Measurements from ENCODE around the gene TRIO. TPM values are rescaled to one million over a fixed set of nuclear protein-coding genes. Genes with fewer than 3 reads are reported as not detected.

The TRIO gene
- total and polyA plus RNA-seq, 2 of the 8 experiments (the other 6 are each of a cell fraction or from before 2014, with no cell fraction given): 35.1 to 69.1 TPM

DNA sequence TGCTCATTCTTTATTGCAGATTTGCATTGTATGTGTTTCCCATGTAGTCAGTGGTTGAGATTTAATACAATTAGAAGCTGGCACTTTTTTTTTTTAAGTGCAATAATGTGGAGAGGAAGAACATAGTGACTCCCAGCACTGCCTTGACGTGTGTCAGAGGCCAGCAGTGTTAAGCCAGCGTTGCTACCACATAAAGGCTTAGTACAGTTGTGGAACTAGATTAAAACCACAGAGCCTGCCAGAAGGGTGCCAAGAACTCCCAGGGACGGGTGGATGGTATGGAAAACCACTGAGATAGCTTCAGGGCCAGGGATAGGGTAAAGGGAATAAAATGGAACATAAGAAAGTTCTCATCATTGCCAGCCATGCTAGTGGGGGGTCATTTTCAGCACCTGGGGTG, 142.9 kb downstream of the TRIO start (continued):
- no peak for TF ChIP-seq NRF1 (IDR thresholded peaks at IDR 0.05; ENCODE audit: low read depth, low read length)
